ENCODE results near the gene IZUMO4.

DNA sequence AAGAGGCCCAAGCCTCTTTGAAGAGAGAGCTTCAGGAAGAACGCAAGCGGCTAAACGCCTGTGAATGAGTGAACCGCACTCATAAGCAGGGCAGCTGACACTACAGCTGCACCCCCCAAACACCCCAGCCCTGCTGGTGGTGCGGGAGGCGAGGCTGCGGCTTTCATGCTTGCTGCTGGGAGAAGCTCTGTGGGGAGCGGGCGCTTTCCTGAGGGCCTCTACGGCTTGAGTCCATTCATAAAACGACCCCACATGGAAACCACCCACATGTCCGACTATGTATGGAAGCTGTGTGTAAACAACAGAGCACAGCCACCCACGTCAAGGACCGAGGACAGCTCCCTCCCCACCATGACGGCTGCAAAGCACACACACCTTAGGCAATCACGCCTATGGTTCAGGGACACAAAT is 49.1 kb downstream of the IZUMO4 start:
- TF ChIP-seq, protein P1, sequence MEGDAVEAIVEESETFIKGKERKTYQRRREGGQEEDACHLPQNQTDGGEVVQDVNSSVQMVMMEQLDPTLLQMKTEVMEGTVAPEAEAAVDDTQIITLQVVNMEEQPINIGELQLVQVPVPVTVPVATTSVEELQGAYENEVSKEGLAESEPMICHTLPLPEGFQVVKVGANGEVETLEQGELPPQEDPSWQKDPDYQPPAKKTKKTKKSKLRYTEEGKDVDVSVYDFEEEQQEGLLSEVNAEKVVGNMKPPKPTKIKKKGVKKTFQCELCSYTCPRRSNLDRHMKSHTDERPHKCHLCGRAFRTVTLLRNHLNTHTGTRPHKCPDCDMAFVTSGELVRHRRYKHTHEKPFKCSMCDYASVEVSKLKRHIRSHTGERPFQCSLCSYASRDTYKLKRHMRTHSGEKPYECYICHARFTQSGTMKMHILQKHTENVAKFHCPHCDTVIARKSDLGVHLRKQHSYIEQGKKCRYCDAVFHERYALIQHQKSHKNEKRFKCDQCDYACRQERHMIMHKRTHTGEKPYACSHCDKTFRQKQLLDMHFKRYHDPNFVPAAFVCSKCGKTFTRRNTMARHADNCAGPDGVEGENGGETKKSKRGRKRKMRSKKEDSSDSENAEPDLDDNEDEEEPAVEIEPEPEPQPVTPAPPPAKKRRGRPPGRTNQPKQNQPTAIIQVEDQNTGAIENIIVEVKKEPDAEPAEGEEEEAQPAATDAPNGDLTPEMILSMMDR (IDR thresholded peaks at IDR 0.05): no peak
- TF ChIP-seq POLR2A (IDR thresholded peaks at IDR 0.05): no peak
